ENCODE results near the gene FUNDC1.

Gene FUNDC1

DNA sequence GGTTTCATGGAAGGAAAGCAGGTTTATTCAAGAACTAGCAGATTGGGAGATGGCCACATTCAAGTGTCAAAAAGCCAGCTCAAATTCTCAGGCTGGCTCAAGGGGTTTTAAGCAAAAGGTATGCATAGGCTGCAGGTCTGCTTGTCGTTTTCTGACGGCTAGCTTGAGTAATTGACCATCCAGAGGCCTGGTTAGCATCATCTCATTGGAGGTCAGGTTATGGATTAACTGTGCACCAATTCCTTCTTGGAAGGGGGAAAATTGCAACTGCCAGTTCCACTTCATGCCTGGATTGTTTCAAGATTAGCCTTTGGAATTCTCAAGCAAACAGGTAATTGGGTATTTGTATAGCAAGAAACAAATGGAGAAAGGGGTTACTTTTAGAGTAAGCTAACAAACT is 62.1 kb downstream of the FUNDC1 start:
- DNase-seq (ENCODE audit: low read depth in 2 of 2), result no peak

- no peak for DNase-seq (ENCODE audit: low read depth in 2 of 2)
Measured at GRCh38 chrX:44474410-44474809, 68.2 kb downstream of the FUNDC1 start.

Data from activated CD4-positive, alpha-beta T cell treated with anti-CD3 and anti-CD28 coated beads for 24 hours (primary cell).